Mucosa of descending colon (tissue), 3 donors: ENCODE measurements around the gene SWAP70. TPM values are rescaled to one million over a fixed set of nuclear protein-coding genes. Genes with fewer than 3 reads are reported as not detected.

Experiments
- ATAC-seq: fragments of 200-7000 bp; cut with Tn5 transposase; one replicate; pipeline ENCODE4 v1.9.1; 2020; ENCODE audit warnings: mild to moderate bottlenecking, moderate library complexity
- DNase-seq, 3 donors: peaks; one replicate each; pipeline ENCODE4 v3.0.0-alpha.2; 2020
- H3K36me3 ChIP-seq: fragments of 200-600 bp; one replicate; pipeline ENCODE4 v1.8.0; 2021; ENCODE audit warnings: low read depth, mild to moderate bottlenecking
- H3K4me1 ChIP-seq: fragments of 200-600 bp; one replicate; pipeline ENCODE4 v1.8.0; 2021; ENCODE audit warnings: low read depth, mild to moderate bottlenecking
- H3K4me3 ChIP-seq: fragments of 200-600 bp; one replicate; pipeline ENCODE4 v1.8.0; 2021; ENCODE audit warnings: mild to moderate bottlenecking
- H3K9me3 ChIP-seq: fragments of 200-600 bp; one replicate; pipeline ENCODE4 v1.8.0; 2021; ENCODE audit warnings: mild to moderate bottlenecking
- intact Hi-C, 2 donors: fragments of 100-400 bp; cut with DNase I in 1 of 2; cut with micrococcal nuclease in 1 of 2; formaldehyde crosslinking; loops; one replicate each; pipeline versions ENCODE4 v1.11.0 to v1.11.1; 2022; cut with DNase I, micrococcal nuclease
- total RNA-seq, 3 donors: library from RNA; stranded (reverse); fragmentation: NEBNext Ultra II Directional in 2 of 3; extraction: Animal tissue kit (Norgen Biotek cat#: 25700) in 2 of 3; gene quantifications; one replicate each; pipeline versions ENCODE4 v1.2.1 to v1.2.4, GENCODE V29; 2021 to 2023
- TF ChIP-seq, protein P1 (sequence below): fragments of 200-600 bp; IDR thresholded peaks from one replicate; pipeline ENCODE4 v1.8.0; 2022; ENCODE audit warnings: antibody characterized with exemption, mild to moderate bottlenecking
- donor health status: DM: no; HTN: no; CAD: no; lungs with moderate emphysema.
- donor health status: DM: no; HTN: no; CAD: no.
- donor health status: DM: no; HTN: yes; CAD: no.

SWAP70 gene
- total RNA-seq, 3 donors from 2014 or later: 16.0 to 29.1 (median 19.7) TPM

- ATAC-seq: no peak
- no peaks in the 10 kb centered on the region for H3K9me3 ChIP-seq
- no peak for DNase-seq
- no peaks in the 10 kb centered on the region for H3K36me3 ChIP-seq
- no peaks in the 10 kb centered on the region for H3K4me1 ChIP-seq
- H3K4me3 ChIP-seq: no peak overlapping the region
- intact Hi-C loops: no loop called here
- TF ChIP-seq, protein P1, sequence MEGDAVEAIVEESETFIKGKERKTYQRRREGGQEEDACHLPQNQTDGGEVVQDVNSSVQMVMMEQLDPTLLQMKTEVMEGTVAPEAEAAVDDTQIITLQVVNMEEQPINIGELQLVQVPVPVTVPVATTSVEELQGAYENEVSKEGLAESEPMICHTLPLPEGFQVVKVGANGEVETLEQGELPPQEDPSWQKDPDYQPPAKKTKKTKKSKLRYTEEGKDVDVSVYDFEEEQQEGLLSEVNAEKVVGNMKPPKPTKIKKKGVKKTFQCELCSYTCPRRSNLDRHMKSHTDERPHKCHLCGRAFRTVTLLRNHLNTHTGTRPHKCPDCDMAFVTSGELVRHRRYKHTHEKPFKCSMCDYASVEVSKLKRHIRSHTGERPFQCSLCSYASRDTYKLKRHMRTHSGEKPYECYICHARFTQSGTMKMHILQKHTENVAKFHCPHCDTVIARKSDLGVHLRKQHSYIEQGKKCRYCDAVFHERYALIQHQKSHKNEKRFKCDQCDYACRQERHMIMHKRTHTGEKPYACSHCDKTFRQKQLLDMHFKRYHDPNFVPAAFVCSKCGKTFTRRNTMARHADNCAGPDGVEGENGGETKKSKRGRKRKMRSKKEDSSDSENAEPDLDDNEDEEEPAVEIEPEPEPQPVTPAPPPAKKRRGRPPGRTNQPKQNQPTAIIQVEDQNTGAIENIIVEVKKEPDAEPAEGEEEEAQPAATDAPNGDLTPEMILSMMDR: no peak
Measured at GRCh38 chr11:9797300-9797699, 133.4 kb downstream of the SWAP70 start.

- Histone ChIP-seq H3K4me3 (no peak overlapping the region), H3K9me3 (no peaks in the 10 kb centered on the region), H3K36me3 (no peaks in the 10 kb centered on the region), H3K4me1 (no peaks in the 10 kb centered on the region)
- ATAC-seq: no peak
- DNase-seq: no peak
- intact Hi-C loops: no loop called here
- TF ChIP-seq, protein P1: no peak
Measured at GRCh38 chr11:9799886-9800285, 136.0 kb downstream of the SWAP70 start.

DNA sequence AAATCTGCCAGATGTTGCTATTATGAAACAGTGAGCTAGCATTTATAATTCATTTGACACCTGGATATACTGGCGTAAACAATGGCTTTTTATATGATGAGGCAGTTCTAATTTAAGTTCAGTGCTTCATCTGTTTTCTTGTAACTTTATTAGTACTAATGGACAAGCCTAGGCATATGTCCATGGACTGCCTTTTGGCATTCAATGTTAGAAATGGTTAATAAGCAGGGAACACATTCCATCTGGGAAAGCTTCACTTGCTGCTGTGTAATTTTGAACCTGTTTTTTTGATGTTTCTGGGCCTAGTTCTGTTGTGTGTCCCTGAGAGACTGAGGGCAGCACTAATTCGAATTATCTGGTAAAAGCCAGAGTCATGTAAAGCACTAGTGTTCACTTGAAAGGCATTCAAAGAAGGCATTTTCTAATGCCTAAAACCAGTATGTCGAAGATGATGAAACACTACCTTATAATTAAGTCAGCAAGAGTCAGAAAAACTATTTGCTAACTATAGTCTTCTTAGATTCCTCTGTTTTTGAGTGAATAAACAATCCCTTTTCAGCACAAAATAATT, 138.5 kb downstream of the SWAP70 start:
- Histone ChIP-seq H3K4me3 (no peak overlapping the region), H3K9me3 (no peaks in the 10 kb centered on the region), H3K36me3 (no peaks in the 10 kb centered on the region), H3K4me1 (no peaks in the 10 kb centered on the region)
- intact Hi-C loops: no loop called here
- DNase-seq (no peak), ATAC-seq (no peak)
- TF ChIP-seq, protein P1: no peak

Other genes with a start within 250 kb of the SWAP70 start
- gene ZNF143, start 203.1 kb upstream of the SWAP70 start, total RNA-seq: 10 to 100 TPM; 20.3 to 40.3 (median 23.6) TPM
- 10 to 100 TPM; 17.5 to 33.6 (median 18.0) TPM for gene WEE1, start 90.4 kb upstream of the SWAP70 start, total RNA-seq